Epithelial cell of proximal tubule (primary cell): Measurements from ENCODE around the gene KLHL3. TPM values are rescaled to one million over a fixed set of nuclear protein-coding genes. Genes with fewer than 3 reads are reported as not detected.

ENCODE experiments used
- DNase-seq: peaks from one replicate; pipeline ENCODE4 v3.0.0-alpha.2; 2011; ENCODE audit warnings: low read depth
- H3K4me3 ChIP-seq: 2 replicates; pipeline ENCODE4 v1.5.1; 2011; ENCODE audit warnings: low read depth, mild to moderate bottlenecking, low read length
- total RNA-seq: library from RNA; depleted of rRNA; stranded (reverse); fragments of >200 nt; gene quantifications from 2 replicates; pipeline ENCODE4 v1.2.3, GENCODE V29; 2015
- TF ChIP-seq, protein P1 (sequence below): conservative IDR thresholded peaks from 2 replicates; pipeline ENCODE4 v1.5.1; 2012; ENCODE audit warnings: low read depth, mild to moderate bottlenecking, low read length

KLHL3 gene
- total RNA-seq, 1 donor from 2014 or later = 1.1 TPM

DNA sequence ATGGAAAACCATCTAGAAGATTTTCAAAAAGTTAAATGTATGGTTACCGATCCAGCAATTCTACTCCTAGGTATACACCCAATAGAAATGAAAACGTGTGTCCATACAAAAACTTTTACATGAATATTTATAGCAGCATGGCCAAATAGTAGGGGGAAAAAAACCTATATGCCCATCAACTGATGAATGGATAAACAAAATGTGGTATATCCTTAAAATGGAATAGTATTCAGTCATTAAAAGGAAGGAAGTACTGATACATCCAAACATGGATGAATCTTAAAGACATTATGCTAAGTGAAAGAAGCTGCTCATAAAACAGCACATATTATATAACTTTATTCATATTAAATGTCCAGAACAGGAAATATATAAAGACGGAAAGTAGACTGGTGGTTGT, 143.6 kb downstream of the KLHL3 start:
- H3K4me3 ChIP-seq = no peak overlapping the region
- TF ChIP-seq, protein P1, sequence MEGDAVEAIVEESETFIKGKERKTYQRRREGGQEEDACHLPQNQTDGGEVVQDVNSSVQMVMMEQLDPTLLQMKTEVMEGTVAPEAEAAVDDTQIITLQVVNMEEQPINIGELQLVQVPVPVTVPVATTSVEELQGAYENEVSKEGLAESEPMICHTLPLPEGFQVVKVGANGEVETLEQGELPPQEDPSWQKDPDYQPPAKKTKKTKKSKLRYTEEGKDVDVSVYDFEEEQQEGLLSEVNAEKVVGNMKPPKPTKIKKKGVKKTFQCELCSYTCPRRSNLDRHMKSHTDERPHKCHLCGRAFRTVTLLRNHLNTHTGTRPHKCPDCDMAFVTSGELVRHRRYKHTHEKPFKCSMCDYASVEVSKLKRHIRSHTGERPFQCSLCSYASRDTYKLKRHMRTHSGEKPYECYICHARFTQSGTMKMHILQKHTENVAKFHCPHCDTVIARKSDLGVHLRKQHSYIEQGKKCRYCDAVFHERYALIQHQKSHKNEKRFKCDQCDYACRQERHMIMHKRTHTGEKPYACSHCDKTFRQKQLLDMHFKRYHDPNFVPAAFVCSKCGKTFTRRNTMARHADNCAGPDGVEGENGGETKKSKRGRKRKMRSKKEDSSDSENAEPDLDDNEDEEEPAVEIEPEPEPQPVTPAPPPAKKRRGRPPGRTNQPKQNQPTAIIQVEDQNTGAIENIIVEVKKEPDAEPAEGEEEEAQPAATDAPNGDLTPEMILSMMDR = no peak
- DNase-seq = no peak

DNA sequence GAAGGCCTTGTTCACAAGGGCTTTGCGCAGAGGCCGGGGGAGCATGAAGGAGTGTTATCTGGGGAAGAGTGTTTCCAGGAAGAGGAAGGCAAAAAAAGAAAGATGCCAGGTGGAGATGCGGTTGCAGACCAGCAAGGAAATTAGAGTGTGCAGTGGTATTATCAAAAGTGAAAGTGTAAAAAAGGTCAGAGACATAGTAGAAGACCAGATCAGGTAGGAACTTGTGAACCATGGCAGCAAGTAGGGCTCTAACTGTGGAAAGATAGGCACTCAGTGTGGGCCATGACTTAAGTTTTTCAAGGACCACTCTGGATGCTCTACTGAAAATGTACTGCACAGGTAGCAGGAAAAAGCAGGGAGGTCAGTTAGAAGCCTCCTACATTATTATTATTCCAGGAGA, 146.7 kb downstream of the KLHL3 start:
- H3K4me3 ChIP-seq = no peak overlapping the region
- TF ChIP-seq, protein P1 = no peak
- DNase-seq = no peak

GRCh38 chr5:137587919-137588318, 148.0 kb downstream of the KLHL3 start:
- H3K4me3 ChIP-seq = no peak overlapping the region
- TF ChIP-seq, protein P1 = no peak
- DNase-seq = no peak

DNA sequence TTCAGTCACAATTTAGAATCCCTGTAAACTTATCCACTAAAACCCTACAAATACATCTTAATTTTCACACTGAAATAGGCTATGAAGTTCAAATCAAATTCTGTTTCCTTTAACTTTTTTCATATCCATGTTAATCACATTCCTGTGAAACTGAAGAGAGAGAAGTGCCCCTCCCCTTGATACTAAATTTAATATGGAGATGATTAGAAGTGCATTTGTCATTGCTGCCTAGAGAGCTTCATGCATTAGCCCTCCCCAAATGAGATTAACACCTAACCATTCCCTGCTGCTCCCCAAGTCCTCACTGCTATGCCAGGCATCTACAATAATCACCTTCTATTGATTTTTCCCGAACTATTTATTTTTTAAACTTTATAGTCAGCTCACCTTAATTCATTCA, 151.6 kb downstream of the KLHL3 start:
- TF ChIP-seq, protein P1 = no peak
- no peak for DNase-seq
- no peak overlapping the region for H3K4me3 ChIP-seq

DNA sequence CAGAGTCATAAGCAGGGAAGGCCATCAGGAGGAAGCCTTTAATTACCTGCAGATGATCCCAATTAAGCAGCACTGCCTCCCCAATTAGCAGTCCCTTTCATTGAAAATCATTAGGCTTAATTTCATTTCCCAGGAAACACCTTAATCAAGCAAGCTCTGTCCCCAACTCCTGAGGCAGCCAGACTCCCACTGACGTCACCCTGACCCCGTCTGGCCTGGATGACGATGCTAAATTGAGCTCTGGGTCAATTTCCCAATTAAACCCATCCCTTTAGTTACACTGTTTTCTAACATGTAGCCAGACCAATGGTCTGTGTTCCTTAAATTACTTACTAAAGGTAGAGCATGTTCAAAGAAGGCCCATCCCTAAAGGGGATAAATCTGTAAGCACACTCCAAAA, 152.8 kb downstream of the KLHL3 start:
- TF ChIP-seq, protein P1 = no peak
- no peak overlapping the region for H3K4me3 ChIP-seq

DNA sequence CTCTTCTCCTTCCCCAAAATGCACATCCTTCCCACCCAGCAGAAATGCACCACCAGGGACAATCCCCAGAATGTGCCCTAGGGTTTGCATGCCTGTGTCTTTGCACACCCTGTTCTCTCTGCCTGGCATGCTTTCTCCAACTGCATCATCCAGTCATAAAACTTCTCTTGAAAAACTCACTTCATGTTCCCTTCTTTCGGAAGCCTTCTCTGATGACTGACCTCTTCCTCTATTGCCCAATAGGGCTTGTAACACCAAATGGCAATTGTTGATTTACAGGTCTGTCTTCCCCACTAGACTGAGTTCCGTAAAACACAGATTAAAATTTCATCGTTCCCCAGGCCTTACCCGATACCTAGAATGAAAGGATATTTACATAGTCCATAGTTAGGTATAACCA, 153.7 kb downstream of the KLHL3 start:
- H3K4me3 ChIP-seq = no peak overlapping the region
- no peak for DNase-seq
- TF ChIP-seq, protein P1 = no peak

More for the DNA sequence above, 152.8 kb downstream of the KLHL3 start:
- DNase-seq = no peak

- DNase-seq = no peak
- H3K4me3 ChIP-seq = no peak overlapping the region
- TF ChIP-seq, protein P1 = no peak
These were observed 154.1 kb downstream of the KLHL3 start for GRCh38 chr5:137581776-137582175.
